Astrocyte (in vitro differentiated cells and primary cell): ENCODE data around the gene PDE3A. TPM values are rescaled to one million over a fixed set of nuclear protein-coding genes. Genes with fewer than 3 reads are reported as not detected.

Experiments used
- DNase-seq: peaks from one replicate; pipeline ENCODE4 v3.0.0-alpha.2; 2010; ENCODE audit warnings: low read depth
- FAIRE-seq: peaks from 2 replicates; lab custom pipeline; 2011; peaks lifted over from hg19 to GRCh38; lab: Jason Lieb, UNC
- H2AFZ ChIP-seq: 2 replicates; pipeline ENCODE4 v1.6.0; 2012; ENCODE audit warnings: low read depth, low read length, inconsistent platforms
- H3K27ac ChIP-seq: 2 replicates; pipeline ENCODE4 v1.5.1; 2011; ENCODE audit warnings: low read depth, low read length, inconsistent platforms
- H3K27me3 ChIP-seq: 2 replicates; pipeline ENCODE4 v1.6.0; 2011; ENCODE audit warnings: low read length, inconsistent platforms; ENCODE audit not compliant: insufficient read depth
- H3K36me3 ChIP-seq: 2 replicates; pipeline ENCODE4 v1.5.1; 2011; ENCODE audit warnings: low read length, inconsistent platforms; ENCODE audit not compliant: insufficient read depth
- H3K4me1 ChIP-seq: 2 replicates; pipeline ENCODE4 v1.5.1; 2011; ENCODE audit warnings: low read length, inconsistent platforms; ENCODE audit not compliant: insufficient read depth
- H3K4me2 ChIP-seq: 2 replicates; pipeline ENCODE4 v1.6.0; 2012; ENCODE audit warnings: low read length, inconsistent platforms
- H3K4me3 ChIP-seq: 2 replicates; pipeline ENCODE4 v1.5.1; 2011; ENCODE audit warnings: low read depth, mild to moderate bottlenecking, low read length, inconsistent platforms; ENCODE audit not compliant: insufficient read depth
- H3K79me2 ChIP-seq: 2 replicates; pipeline ENCODE4 v1.6.0; 2012; ENCODE audit warnings: mild to moderate bottlenecking, low read length, inconsistent platforms; ENCODE audit not compliant: insufficient read depth
- H3K9ac ChIP-seq: 2 replicates; pipeline ENCODE4 v1.6.0; 2012; ENCODE audit warnings: mild to moderate bottlenecking, low read length, inconsistent platforms
- H3K9me3 ChIP-seq: 2 replicates; pipeline ENCODE4 v1.5.1; 2012; ENCODE audit warnings: low read depth, mild to moderate bottlenecking, low read length, inconsistent platforms; ENCODE audit not compliant: insufficient read depth
- H4K20me1 ChIP-seq: 2 replicates; pipeline ENCODE4 v1.6.0; 2012; ENCODE audit warnings: low read length, inconsistent platforms; ENCODE audit not compliant: insufficient read depth
- H3K27ac Mint-ChIP-seq: one replicate; pipeline ENCODE4 v1.8.0; 2021; ENCODE audit warnings: mild to moderate bottlenecking, mixed read lengths; ENCODE audit not compliant: unreplicated experiment
- H3K27me3 Mint-ChIP-seq: one replicate; pipeline ENCODE4 v1.8.0; 2021; ENCODE audit warnings: low read depth, mixed read lengths; ENCODE audit not compliant: unreplicated experiment
- H3K36me3 Mint-ChIP-seq: one replicate; pipeline ENCODE4 v1.8.0; 2021; ENCODE audit warnings: low read depth, mixed read lengths; ENCODE audit not compliant: unreplicated experiment
- H3K4me1 Mint-ChIP-seq: one replicate; pipeline ENCODE4 v1.8.0; 2021; ENCODE audit warnings: low read depth, mixed read lengths; ENCODE audit not compliant: unreplicated experiment
- H3K4me3 Mint-ChIP-seq: one replicate; pipeline ENCODE4 v1.8.0; 2021; ENCODE audit warnings: mild to moderate bottlenecking, moderate library complexity, mixed read lengths; ENCODE audit not compliant: unreplicated experiment
- H3K9me3 Mint-ChIP-seq: one replicate; pipeline ENCODE4 v1.8.0; 2021; ENCODE audit warnings: mild to moderate bottlenecking, mixed read lengths; ENCODE audit not compliant: unreplicated experiment
- EZH2 ChIP-seq: IDR thresholded peaks from 2 replicates; pipeline ENCODE4 v1.6.1; 2012; ENCODE audit warnings: mild to moderate bottlenecking, low read length, inconsistent platforms; ENCODE audit not compliant: insufficient read depth
- total RNA-seq: library from RNA; stranded (reverse); gene quantifications from 2 replicates; pipeline ENCODE4 v1.2.1, GENCODE V29; 2021
- TF ChIP-seq, protein P1 (sequence below): IDR thresholded peaks from 2 replicates; pipeline ENCODE4 v1.5.1; 2011; ENCODE audit warnings: low read depth, mild to moderate bottlenecking, inconsistent platforms, low read length, moderate library complexity; ENCODE audit not compliant: insufficient read depth

Gene PDE3A
- total RNA-seq, 1 donor from 2014 or later = 1.7 TPM

DNA sequence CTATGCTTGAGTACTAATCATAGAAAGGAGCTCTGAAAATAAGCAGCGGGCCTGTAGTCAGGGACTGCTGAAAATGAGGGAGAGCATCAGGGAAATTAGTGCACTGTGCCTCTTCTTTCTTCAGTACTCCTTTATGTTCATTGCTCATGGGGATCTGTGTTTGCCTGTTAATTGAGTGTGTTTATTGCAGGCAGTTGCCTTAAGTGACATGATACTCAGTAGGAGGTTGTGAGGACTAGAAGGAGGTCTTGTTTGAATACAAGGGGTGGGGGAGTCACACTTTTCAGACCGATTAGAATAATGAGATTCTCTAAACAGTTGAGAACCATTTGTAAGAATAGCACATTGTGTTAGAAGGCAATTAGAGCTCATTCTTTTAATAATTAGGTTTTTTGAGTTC lies 224.2 kb downstream of the PDE3A start:
- H3K4me2 ChIP-seq = no peak overlapping the region
- no peak overlapping the region for H2AFZ ChIP-seq
- H3K4me1 ChIP-seq = no peaks in the 10 kb centered on the region
- no peak for DNase-seq
- TF ChIP-seq, protein P1, sequence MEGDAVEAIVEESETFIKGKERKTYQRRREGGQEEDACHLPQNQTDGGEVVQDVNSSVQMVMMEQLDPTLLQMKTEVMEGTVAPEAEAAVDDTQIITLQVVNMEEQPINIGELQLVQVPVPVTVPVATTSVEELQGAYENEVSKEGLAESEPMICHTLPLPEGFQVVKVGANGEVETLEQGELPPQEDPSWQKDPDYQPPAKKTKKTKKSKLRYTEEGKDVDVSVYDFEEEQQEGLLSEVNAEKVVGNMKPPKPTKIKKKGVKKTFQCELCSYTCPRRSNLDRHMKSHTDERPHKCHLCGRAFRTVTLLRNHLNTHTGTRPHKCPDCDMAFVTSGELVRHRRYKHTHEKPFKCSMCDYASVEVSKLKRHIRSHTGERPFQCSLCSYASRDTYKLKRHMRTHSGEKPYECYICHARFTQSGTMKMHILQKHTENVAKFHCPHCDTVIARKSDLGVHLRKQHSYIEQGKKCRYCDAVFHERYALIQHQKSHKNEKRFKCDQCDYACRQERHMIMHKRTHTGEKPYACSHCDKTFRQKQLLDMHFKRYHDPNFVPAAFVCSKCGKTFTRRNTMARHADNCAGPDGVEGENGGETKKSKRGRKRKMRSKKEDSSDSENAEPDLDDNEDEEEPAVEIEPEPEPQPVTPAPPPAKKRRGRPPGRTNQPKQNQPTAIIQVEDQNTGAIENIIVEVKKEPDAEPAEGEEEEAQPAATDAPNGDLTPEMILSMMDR = no peak
- no peak for TF ChIP-seq EZH2
- H3K9me3 ChIP-seq = no peaks in the 10 kb centered on the region
- no peaks in the 10 kb centered on the region for H3K79me2 ChIP-seq
- no peaks in the 10 kb centered on the region for H3K27me3 ChIP-seq
- Mint-ChIP-seq H3K4me1 (no peaks in the 10 kb centered on the region), H3K4me3 (no peak overlapping the region), H3K36me3 (no peaks in the 10 kb centered on the region), H3K27ac (no peak overlapping the region), H3K27me3 (no peaks in the 10 kb centered on the region), H3K9me3 (no peaks in the 10 kb centered on the region)
- no peaks in the 10 kb centered on the region for H3K36me3 ChIP-seq
- H3K4me3 ChIP-seq = no peak overlapping the region
- H4K20me1 ChIP-seq = no peaks in the 10 kb centered on the region
- no peak overlapping the region for H3K9ac ChIP-seq
- no peak overlapping the region for H3K27ac ChIP-seq
- FAIRE-seq = no peak

DNA sequence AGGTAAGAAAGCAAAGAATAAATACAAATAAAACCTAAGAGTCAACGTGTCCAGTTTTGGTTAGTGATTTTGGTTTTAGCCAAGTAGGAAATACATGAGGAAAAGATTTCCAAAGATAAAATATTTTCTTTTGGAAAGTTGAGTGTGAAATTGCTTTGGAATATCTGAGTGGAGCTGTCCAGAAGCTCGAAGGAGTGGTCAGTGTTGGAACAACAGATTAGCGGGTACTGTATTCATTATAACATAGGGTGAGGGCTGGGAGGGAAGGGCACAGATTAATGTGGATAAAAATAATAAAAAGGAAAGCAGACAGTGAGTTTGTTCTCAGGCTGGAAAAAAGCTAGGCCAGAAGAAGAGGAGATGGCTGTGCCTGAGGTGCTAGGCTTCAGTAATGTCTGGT lies 225.3 kb downstream of the PDE3A start:
- H3K9me3 ChIP-seq = no peaks in the 10 kb centered on the region
- H2AFZ ChIP-seq = no peak overlapping the region
- no peaks in the 10 kb centered on the region for H3K27me3 ChIP-seq
- no peak for DNase-seq
- no peaks in the 10 kb centered on the region for H3K36me3 ChIP-seq
- no peaks in the 10 kb centered on the region for H3K36me3 Mint-ChIP-seq
- no peak overlapping the region for H3K4me2 ChIP-seq
- H3K27ac ChIP-seq = no peak overlapping the region
- no peaks in the 10 kb centered on the region for H3K79me2 ChIP-seq
- H3K4me1 Mint-ChIP-seq = no peaks in the 10 kb centered on the region
- H3K4me1 ChIP-seq = no peaks in the 10 kb centered on the region
- H3K4me3 Mint-ChIP-seq = no peak overlapping the region
- no peaks in the 10 kb centered on the region for H4K20me1 ChIP-seq
- no peak overlapping the region for H3K27ac Mint-ChIP-seq
- H3K4me3 ChIP-seq = no peak overlapping the region
- no peaks in the 10 kb centered on the region for H3K27me3 Mint-ChIP-seq
- no peak for FAIRE-seq
- H3K9me3 Mint-ChIP-seq = no peaks in the 10 kb centered on the region
- TF ChIP-seq EZH2 = no peak
- TF ChIP-seq, protein P1 = no peak
- H3K9ac ChIP-seq = no peak overlapping the region

DNA sequence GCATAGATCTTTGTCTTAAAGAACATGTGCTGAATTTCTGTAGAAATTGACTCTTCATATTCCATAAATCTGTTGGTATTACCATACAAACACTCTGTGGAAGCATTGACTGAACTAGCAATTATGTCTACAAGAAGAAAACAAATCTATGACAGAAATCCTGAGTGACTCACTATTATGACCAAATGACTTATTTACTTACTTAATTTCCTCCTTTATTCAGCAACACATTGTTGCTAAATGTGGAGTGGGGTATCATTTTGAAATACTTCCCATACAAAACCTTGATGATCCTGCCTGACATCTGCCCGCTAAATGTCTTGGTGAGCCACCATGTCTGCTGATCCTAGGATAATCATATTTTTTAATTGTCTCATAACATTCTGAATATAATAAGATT lies 227.7 kb downstream of the PDE3A start:
- TF ChIP-seq, protein P1 = no peak
- TF ChIP-seq EZH2 = no peak
- Histone ChIP-seq H3K79me2 (no peaks in the 10 kb centered on the region), H3K9me3 (no peaks in the 10 kb centered on the region), H2AFZ (no peak overlapping the region), H4K20me1 (no peaks in the 10 kb centered on the region), H3K4me3 (no peak overlapping the region), H3K36me3 (no peaks in the 10 kb centered on the region), H3K27ac (no peak overlapping the region), H3K27me3 (no peaks in the 10 kb centered on the region), H3K9ac (no peak overlapping the region), H3K4me2 (no peak overlapping the region), H3K4me1 (no peaks in the 10 kb centered on the region)
- no peak overlapping the region for H3K4me3 Mint-ChIP-seq
- H3K4me1 Mint-ChIP-seq = no peaks in the 10 kb centered on the region
- H3K27ac Mint-ChIP-seq = no peak overlapping the region
- DNase-seq = no peak
- no peaks in the 10 kb centered on the region for H3K27me3 Mint-ChIP-seq
- no peaks in the 10 kb centered on the region for H3K36me3 Mint-ChIP-seq
- no peak for FAIRE-seq
- no peaks in the 10 kb centered on the region for H3K9me3 Mint-ChIP-seq
